ENCODE results near the gene OSTN.

The OSTN gene

DNA sequence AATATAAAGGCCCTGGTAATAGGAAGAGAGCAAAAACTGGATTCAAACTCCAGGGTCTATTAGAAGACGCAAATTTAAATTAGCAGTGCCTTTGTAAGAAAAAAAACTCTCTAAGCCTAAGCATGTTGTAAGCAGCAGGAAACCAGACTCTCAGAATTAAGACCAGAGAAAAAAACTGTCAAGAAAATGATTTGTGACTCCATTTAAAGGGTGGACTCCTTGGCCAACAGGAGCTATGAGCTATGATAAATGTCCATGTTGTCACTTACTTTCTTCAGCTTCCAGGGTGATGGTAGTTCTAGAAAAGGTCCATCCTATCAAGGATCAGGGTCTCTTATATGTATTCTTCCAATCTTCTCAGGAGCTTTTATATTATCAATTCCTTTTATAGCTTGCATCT lies 95.2 kb downstream of the OSTN start:
- Histone ChIP-seq H3K9ac (ENCODE audit: low read depth, low read length) (no peak overlapping the region), H3K27me3 (ENCODE audit: control insufficient read depth, insufficient read depth, low read length) (no peaks in the 10 kb centered on the region), H3K9me3 (ENCODE audit: control insufficient read depth, insufficient read depth, low read length) (no peaks in the 10 kb centered on the region)

GRCh38 chr3:191296041-191296541 lies 97.0 kb downstream of the OSTN start:
- no peak overlapping the region for H3K4me3 ChIP-seq (ENCODE audit: low read depth, low read length)
- H3K27ac ChIP-seq (ENCODE audit: low read depth, low read length), result no peak overlapping the region
- H3K9me3 ChIP-seq (ENCODE audit: control insufficient read depth, insufficient read depth, low read length), result no peaks in the 10 kb centered on the region
- H3K4me1 ChIP-seq (ENCODE audit: control insufficient read depth, insufficient read depth, low read length), result no peaks in the 10 kb centered on the region
- H3K27me3 ChIP-seq (ENCODE audit: control insufficient read depth, insufficient read depth, low read length), result no peaks in the 10 kb centered on the region
- H3K9ac ChIP-seq (ENCODE audit: low read depth, low read length), result no peak overlapping the region
- H3K36me3 ChIP-seq (ENCODE audit: control insufficient read depth, insufficient read depth, low read length), result no peaks in the 10 kb centered on the region

More for the DNA sequence above, 95.2 kb downstream of the OSTN start:
- no peaks in the 10 kb centered on the region for H3K4me1 ChIP-seq (ENCODE audit: control insufficient read depth, insufficient read depth, low read length)
- no peaks in the 10 kb centered on the region for H3K36me3 ChIP-seq (ENCODE audit: control insufficient read depth, insufficient read depth, low read length)
- no peak overlapping the region for H3K27ac ChIP-seq (ENCODE audit: low read depth, low read length)
- H3K4me3 ChIP-seq (ENCODE audit: low read depth, low read length), result no peak overlapping the region

GRCh38 chr3:191298846-191299245 lies 99.8 kb downstream of the OSTN start:
- peaks cover 13% of the 10 kb centered on the region for H3K4me1 ChIP-seq (ENCODE audit: control insufficient read depth, insufficient read depth, low read length)
- H3K27me3 ChIP-seq (ENCODE audit: control insufficient read depth, insufficient read depth, low read length), result no peaks in the 10 kb centered on the region
- no peaks in the 10 kb centered on the region for H3K36me3 ChIP-seq (ENCODE audit: control insufficient read depth, insufficient read depth, low read length)
- no peak overlapping the region for H3K27ac ChIP-seq (ENCODE audit: low read depth, low read length)
- H3K9me3 ChIP-seq (ENCODE audit: control insufficient read depth, insufficient read depth, low read length), result no peaks in the 10 kb centered on the region
- H3K4me3 ChIP-seq (ENCODE audit: low read depth, low read length), result no peak overlapping the region
- no peak overlapping the region for H3K9ac ChIP-seq (ENCODE audit: low read depth, low read length)

DNA sequence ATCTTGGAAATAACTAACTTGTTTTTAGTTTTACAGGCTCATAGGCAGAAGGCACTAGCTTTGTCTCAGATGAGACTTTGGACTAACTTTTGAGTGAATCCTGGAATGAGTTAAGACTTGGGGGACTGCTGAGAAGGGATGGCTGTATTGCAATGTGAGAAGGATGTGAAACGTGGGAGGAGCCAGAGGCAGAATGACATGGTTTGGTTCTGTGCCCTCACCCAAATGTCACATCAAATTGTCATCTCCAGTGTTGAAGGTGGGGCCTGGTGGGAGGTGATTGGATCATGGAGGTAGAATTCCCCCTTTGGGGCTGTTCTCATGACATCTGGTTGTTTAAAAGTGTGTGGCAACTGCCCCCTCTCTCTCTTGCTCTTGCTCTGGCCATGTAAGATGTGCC lies 101.4 kb downstream of the OSTN start:
- H3K9me3 ChIP-seq (ENCODE audit: control insufficient read depth, insufficient read depth, low read length), result no peaks in the 10 kb centered on the region
- H3K4me3 ChIP-seq (ENCODE audit: low read depth, low read length), result no peak overlapping the region
- H3K27ac ChIP-seq (ENCODE audit: low read depth, low read length), result no peak overlapping the region
- no peaks in the 10 kb centered on the region for H3K36me3 ChIP-seq (ENCODE audit: control insufficient read depth, insufficient read depth, low read length)
- H3K9ac ChIP-seq (ENCODE audit: low read depth, low read length), result no peak overlapping the region
- no peaks in the 10 kb centered on the region for H3K27me3 ChIP-seq (ENCODE audit: control insufficient read depth, insufficient read depth, low read length)
- peaks cover 13% of the 10 kb centered on the region for H3K4me1 ChIP-seq (ENCODE audit: control insufficient read depth, insufficient read depth, low read length)

GRCh38 chr3:191301017-191301416 lies 102.0 kb downstream of the OSTN start:
- Histone ChIP-seq H3K4me3 (ENCODE audit: low read depth, low read length) (no peak overlapping the region), H3K27me3 (ENCODE audit: control insufficient read depth, insufficient read depth, low read length) (no peaks in the 10 kb centered on the region), H3K4me1 (ENCODE audit: control insufficient read depth, insufficient read depth, low read length) (peaks cover 13% of the 10 kb centered on the region), H3K27ac (ENCODE audit: low read depth, low read length) (no peak overlapping the region), H3K9me3 (ENCODE audit: control insufficient read depth, insufficient read depth, low read length) (no peaks in the 10 kb centered on the region), H3K36me3 (ENCODE audit: control insufficient read depth, insufficient read depth, low read length) (no peaks in the 10 kb centered on the region), H3K9ac (ENCODE audit: low read depth, low read length) (no peak overlapping the region)

DNA sequence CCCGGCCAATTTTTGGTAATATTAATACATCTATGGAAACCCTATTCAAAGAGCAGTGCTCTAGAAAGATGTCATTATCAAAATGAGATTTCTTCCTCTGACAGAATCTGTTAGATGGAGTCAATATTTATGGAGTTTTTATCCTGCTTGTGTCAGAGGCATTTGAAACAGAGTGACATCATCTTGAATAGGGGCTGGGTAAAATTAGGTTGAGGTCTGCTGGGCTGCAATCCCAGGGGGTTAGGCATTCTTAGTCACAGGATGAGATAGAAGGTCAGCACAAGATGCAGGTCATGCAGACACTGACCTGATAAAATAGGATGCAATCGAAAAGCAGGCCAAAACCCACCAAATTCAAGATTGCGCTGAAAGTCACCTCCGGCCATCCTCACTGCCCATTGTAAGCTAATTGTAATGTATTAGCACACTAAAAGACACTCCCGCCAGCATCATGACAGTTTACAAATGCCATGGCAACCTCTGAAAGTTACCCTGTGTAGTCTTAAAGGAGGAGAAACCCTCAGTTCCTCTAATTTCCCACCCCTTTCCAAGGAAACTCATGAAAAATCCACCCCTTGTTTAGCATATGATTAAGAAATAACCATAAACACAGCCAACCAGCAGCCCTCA lies 102.9 kb downstream of the OSTN start:
- no peaks in the 10 kb centered on the region for H3K9me3 ChIP-seq (ENCODE audit: control insufficient read depth, insufficient read depth, low read length)
- no peak overlapping the region for H3K27ac ChIP-seq (ENCODE audit: low read depth, low read length)
- H3K4me1 ChIP-seq (ENCODE audit: control insufficient read depth, insufficient read depth, low read length), result peaks cover 13% of the 10 kb centered on the region
- no peaks in the 10 kb centered on the region for H3K36me3 ChIP-seq (ENCODE audit: control insufficient read depth, insufficient read depth, low read length)
- no peak overlapping the region for H3K4me3 ChIP-seq (ENCODE audit: low read depth, low read length)
- H3K9ac ChIP-seq (ENCODE audit: low read depth, low read length), result no peak overlapping the region
- H3K27me3 ChIP-seq (ENCODE audit: control insufficient read depth, insufficient read depth, low read length), result no peaks in the 10 kb centered on the region

DNA sequence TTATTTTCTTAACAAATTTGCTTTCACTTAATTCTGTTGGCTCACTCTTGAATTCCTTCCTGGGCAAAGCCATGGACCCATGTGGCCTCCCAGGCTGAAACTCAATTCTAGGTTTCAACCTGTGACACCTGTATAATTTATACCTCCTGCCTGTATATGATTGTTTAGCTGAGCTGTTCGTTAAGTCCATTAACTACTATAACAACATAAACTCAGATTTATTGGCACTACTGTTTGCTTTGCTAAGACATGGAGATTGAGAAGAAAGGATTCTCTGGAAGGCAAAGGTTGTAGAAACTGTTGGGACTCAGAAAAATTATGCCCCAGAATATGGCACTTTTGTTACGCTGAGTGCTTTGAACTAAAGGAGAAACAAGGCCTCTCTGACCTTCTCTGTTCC lies 103.4 kb downstream of the OSTN start:
- Histone ChIP-seq H3K9ac (ENCODE audit: low read depth, low read length) (no peak overlapping the region), H3K4me1 (ENCODE audit: control insufficient read depth, insufficient read depth, low read length) (peaks cover 13% of the 10 kb centered on the region), H3K27ac (ENCODE audit: low read depth, low read length) (no peak overlapping the region), H3K27me3 (ENCODE audit: control insufficient read depth, insufficient read depth, low read length) (no peaks in the 10 kb centered on the region), H3K36me3 (ENCODE audit: control insufficient read depth, insufficient read depth, low read length) (no peaks in the 10 kb centered on the region), H3K9me3 (ENCODE audit: control insufficient read depth, insufficient read depth, low read length) (no peaks in the 10 kb centered on the region), H3K4me3 (ENCODE audit: low read depth, low read length) (no peak overlapping the region)

DNA sequence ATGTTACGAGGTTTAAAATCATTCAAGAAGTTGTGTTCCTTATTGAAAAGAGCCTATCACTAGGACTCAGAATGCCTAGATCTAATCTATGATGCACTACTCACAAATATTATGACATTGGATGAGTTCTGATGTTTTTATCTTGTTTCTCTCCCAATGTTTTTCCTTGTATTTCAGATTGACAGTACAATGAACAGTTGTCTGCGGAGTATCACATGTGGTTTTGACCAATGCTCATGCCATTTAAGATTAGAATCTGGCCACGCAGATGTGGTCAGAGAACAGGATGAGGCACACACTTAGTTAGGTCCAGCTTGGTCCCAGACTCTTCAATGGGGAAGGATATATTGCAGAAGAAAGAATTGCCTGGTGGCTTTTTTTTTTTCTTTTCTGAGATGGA lies 104.6 kb downstream of the OSTN start:
- Histone ChIP-seq H3K4me3 (ENCODE audit: low read depth, low read length) (no peak overlapping the region), H3K27me3 (ENCODE audit: control insufficient read depth, insufficient read depth, low read length) (no peaks in the 10 kb centered on the region), H3K36me3 (ENCODE audit: control insufficient read depth, insufficient read depth, low read length) (no peaks in the 10 kb centered on the region), H3K9me3 (ENCODE audit: control insufficient read depth, insufficient read depth, low read length) (no peaks in the 10 kb centered on the region), H3K27ac (ENCODE audit: low read depth, low read length) (no peak overlapping the region), H3K9ac (ENCODE audit: low read depth, low read length) (no peak overlapping the region), H3K4me1 (ENCODE audit: control insufficient read depth, insufficient read depth, low read length) (peaks cover 13% of the 10 kb centered on the region)

DNA sequence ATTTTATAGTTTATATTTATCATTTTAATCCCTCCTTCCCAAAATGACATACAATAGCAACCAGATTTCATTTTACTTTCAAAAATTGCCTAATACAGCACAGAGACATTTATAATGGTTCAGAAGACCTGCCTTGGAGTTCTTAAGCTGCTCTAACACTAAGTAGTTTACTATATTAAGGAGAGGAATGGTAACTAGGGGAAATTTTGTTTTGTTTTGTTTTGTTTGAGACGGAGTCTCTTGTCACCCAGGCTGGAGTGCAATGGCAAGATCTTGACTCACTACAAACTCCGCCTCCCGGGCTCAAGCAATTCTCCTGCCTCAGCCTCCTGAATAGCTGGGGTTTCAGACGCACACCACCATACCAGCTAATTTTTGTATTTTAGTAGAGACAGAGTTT lies 107.4 kb downstream of the OSTN start:
- Histone ChIP-seq H3K27ac (ENCODE audit: low read depth, low read length) (no peak overlapping the region), H3K36me3 (ENCODE audit: control insufficient read depth, insufficient read depth, low read length) (no peaks in the 10 kb centered on the region), H3K4me3 (ENCODE audit: low read depth, low read length) (no peak overlapping the region), H3K4me1 (ENCODE audit: control insufficient read depth, insufficient read depth, low read length) (peaks cover 13% of the 10 kb centered on the region), H3K9ac (ENCODE audit: low read depth, low read length) (no peak overlapping the region), H3K27me3 (ENCODE audit: control insufficient read depth, insufficient read depth, low read length) (no peaks in the 10 kb centered on the region), H3K9me3 (ENCODE audit: control insufficient read depth, insufficient read depth, low read length) (no peaks in the 10 kb centered on the region)

- H3K27ac ChIP-seq (ENCODE audit: low read depth, low read length), result no peak overlapping the region
- H3K36me3 ChIP-seq (ENCODE audit: control insufficient read depth, insufficient read depth, low read length), result no peaks in the 10 kb centered on the region
- H3K9me3 ChIP-seq (ENCODE audit: control insufficient read depth, insufficient read depth, low read length), result no peaks in the 10 kb centered on the region
- no peak overlapping the region for H3K9ac ChIP-seq (ENCODE audit: low read depth, low read length)
- peaks cover 6% of the 10 kb centered on the region for H3K4me1 ChIP-seq (ENCODE audit: control insufficient read depth, insufficient read depth, low read length)
- no peak overlapping the region for H3K4me3 ChIP-seq (ENCODE audit: low read depth, low read length)
- no peaks in the 10 kb centered on the region for H3K27me3 ChIP-seq (ENCODE audit: control insufficient read depth, insufficient read depth, low read length)
These were observed 108.3 kb downstream of the OSTN start for GRCh38 chr3:191307341-191307740.

- no peaks in the 10 kb centered on the region for H3K4me1 ChIP-seq (ENCODE audit: control insufficient read depth, insufficient read depth, low read length)
- H3K9me3 ChIP-seq (ENCODE audit: control insufficient read depth, insufficient read depth, low read length), result no peaks in the 10 kb centered on the region
- no peak overlapping the region for H3K4me3 ChIP-seq (ENCODE audit: low read depth, low read length)
- no peak overlapping the region for H3K27ac ChIP-seq (ENCODE audit: low read depth, low read length)
- no peaks in the 10 kb centered on the region for H3K27me3 ChIP-seq (ENCODE audit: control insufficient read depth, insufficient read depth, low read length)
- no peaks in the 10 kb centered on the region for H3K36me3 ChIP-seq (ENCODE audit: control insufficient read depth, insufficient read depth, low read length)
- no peak overlapping the region for H3K9ac ChIP-seq (ENCODE audit: low read depth, low read length)
These were observed 114.3 kb downstream of the OSTN start for GRCh38 chr3:191313296-191313695.
